Esophagus squamous epithelium (tissue), 4 donors: ENCODE results near the gene IPO11.
A peak's percentile ranks its signal among the peaks of the same experiment; 100 is the strongest.

Source experiments
- CTCF ChIP-seq, 6 experiments: fragments of 450-650 bp in 4 of 6; fragments of 200-600 bp in 2 of 6; sonication (generic) in 2 of 6; IDR thresholded peaks; one replicate each; pipeline ENCODE4 v1.5.1; 2016 to 2019; ENCODE audit warnings: antibody characterized with exemption in 6 of 6, mild to moderate bottlenecking in 4 of 6, moderate library complexity in 4 of 6
- POLR2A ChIP-seq, 4 donors: fragments of 450-650 bp; IDR thresholded peaks; one replicate each; pipeline ENCODE4 v1.6.1; 2017; ENCODE audit warnings: antibody characterized with exemption in 4 of 4, mild to moderate bottlenecking in 4 of 4, moderate library complexity in 3 of 4

- TF ChIP-seq CTCF (IDR thresholded peaks at IDR 0.05) (peak in 1 of 6 experiments; percentile 9), POLR2A (IDR thresholded peaks at IDR 0.05) (peak in 2 of 4 donors; percentile 45 to 76)
Observed at GRCh38 chr5:62403411-62404250, 8.9 kb upstream of the IPO11 start, which contains the start of gene DIMT1.
